ENCODE data around the gene BABAM2.

The BABAM2 gene

DNA sequence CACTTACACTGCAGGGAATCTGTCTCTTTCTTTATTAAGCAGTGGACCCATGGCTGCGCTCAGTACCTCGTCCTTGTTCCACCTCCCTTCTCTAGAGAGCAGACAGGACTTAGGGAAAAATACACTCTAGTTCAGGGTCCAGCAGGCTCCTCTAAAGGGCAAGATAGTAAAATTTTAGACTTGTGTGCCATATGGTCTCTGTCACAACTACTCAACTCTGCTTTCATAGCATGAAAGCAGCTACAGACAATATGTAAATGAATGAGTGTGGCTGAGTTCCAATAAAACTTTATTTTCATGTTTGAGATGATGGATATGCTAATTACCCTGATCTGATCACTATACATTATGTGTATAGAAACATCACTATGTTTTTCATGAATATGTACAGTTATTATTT, 163.1 kb downstream of the BABAM2 start:
- no peaks in the 10 kb centered on the region for H3F3A ChIP-seq (ENCODE audit: insufficient read depth, low read length)
- no peaks in the 10 kb centered on the region for H3K9me2 ChIP-seq (replicated peaks; ENCODE audit: insufficient read depth, low read length)
- no peaks in the 10 kb centered on the region for H3K79me2 ChIP-seq (ENCODE audit: low read length)
- no peaks in the 10 kb centered on the region for H4K20me1 ChIP-seq (ENCODE audit: insufficient read depth, low read length)
- H3K27me3 ChIP-seq (replicated peaks; ENCODE audit: insufficient read depth, low read length), result no peaks in the 10 kb centered on the region
- H3K4me1 ChIP-seq (ENCODE audit: low read length), result no peaks in the 10 kb centered on the region
- no peaks in the 10 kb centered on the region for H3K36me3 ChIP-seq (replicated peaks; ENCODE audit: insufficient read depth, low read length)
- no peak overlapping the region for H3K4me2 ChIP-seq (ENCODE audit: low read depth, low read length)
- DNase-seq, result no peak
- no peaks in the 10 kb centered on the region for H3K9me3 ChIP-seq (replicated peaks; ENCODE audit: insufficient read depth, low read length)
- no peak overlapping the region for H3K27ac ChIP-seq (ENCODE audit: low read length)
- H2AFZ ChIP-seq (ENCODE audit: low read length), result no peak overlapping the region
- H3K9ac ChIP-seq (ENCODE audit: low read length), result no peak overlapping the region
- TF ChIP-seq EZH2phosphoT487 (IDR thresholded peaks at IDR 0.05; ENCODE audit: low read length) (no peak), EZH2 (optimal IDR thresholded peaks at IDR 0.05; ENCODE audit: low read depth, low read length) (no peak)
- TF ChIP-seq, protein P1, sequence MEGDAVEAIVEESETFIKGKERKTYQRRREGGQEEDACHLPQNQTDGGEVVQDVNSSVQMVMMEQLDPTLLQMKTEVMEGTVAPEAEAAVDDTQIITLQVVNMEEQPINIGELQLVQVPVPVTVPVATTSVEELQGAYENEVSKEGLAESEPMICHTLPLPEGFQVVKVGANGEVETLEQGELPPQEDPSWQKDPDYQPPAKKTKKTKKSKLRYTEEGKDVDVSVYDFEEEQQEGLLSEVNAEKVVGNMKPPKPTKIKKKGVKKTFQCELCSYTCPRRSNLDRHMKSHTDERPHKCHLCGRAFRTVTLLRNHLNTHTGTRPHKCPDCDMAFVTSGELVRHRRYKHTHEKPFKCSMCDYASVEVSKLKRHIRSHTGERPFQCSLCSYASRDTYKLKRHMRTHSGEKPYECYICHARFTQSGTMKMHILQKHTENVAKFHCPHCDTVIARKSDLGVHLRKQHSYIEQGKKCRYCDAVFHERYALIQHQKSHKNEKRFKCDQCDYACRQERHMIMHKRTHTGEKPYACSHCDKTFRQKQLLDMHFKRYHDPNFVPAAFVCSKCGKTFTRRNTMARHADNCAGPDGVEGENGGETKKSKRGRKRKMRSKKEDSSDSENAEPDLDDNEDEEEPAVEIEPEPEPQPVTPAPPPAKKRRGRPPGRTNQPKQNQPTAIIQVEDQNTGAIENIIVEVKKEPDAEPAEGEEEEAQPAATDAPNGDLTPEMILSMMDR (IDR thresholded peaks at IDR 0.05; ENCODE audit: low read length), result no peak
- no peak overlapping the region for H3K4me3 ChIP-seq (ENCODE audit: low read length)

DNA sequence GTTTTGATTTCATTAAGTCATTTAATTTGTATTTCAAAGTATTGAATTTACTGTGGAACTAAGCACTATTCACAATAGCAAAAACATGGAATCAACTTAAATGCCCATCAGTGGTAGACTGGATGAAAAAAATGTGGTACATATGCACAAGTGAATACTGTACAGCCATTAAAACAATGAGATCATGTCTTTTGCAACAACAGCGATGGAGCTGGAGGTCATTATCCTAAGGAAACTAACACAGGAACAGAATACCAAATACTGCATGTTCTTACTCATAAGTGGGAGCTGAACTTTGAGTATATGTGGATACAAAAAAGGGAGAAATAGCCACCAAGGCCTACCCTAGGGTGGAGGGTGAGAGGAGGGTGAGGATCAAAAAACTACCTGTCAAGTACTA, 164.4 kb downstream of the BABAM2 start:
- no peaks in the 10 kb centered on the region for H3K36me3 ChIP-seq (replicated peaks; ENCODE audit: insufficient read depth, low read length)

DNA sequence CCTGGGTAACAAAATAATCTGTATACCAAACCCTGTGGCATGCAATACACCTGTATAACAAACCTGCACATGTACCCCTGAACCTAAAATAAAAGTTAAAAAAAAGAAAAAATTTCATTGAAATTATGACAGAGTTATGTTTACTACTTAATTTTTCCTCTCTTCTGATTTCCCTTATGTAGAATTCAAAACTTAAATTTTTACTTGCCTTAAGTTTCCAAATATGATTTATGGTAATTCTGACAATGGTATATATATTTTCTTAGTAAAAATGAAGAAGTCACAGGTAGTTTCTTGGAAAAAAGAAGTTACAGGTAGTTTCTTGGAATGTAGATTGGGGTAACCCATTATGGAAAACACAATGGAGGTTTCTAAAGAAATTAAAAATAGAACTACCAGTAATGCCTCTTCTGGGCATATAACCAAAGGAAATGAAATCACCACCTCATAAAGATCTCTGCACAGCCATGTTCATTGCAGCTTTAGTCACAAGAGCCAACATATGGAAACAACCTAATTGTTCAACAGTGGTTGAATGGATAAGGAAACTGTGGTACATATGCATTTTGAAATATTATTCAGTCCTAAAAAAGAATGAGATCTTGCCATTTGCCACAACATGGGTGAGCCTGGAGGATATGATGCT, 164.9 kb downstream of the BABAM2 start:
- TF ChIP-seq EZH2phosphoT487 (IDR thresholded peaks at IDR 0.05; ENCODE audit: low read length), result no peak
- TF ChIP-seq, protein P1 (IDR thresholded peaks at IDR 0.05; ENCODE audit: low read length), result no peak
- no peak for TF ChIP-seq EZH2 (optimal IDR thresholded peaks at IDR 0.05; ENCODE audit: low read depth, low read length)
- H3K27ac ChIP-seq (ENCODE audit: low read length), result no peak overlapping the region
- no peaks in the 10 kb centered on the region for H3K9me2 ChIP-seq (replicated peaks; ENCODE audit: insufficient read depth, low read length)
- H3K4me3 ChIP-seq (ENCODE audit: low read length), result no peak overlapping the region
- no peaks in the 10 kb centered on the region for H3K36me3 ChIP-seq (replicated peaks; ENCODE audit: insufficient read depth, low read length)
- H3K9me3 ChIP-seq (replicated peaks; ENCODE audit: insufficient read depth, low read length), result no peaks in the 10 kb centered on the region
- H2AFZ ChIP-seq (ENCODE audit: low read length), result no peak overlapping the region
- no peaks in the 10 kb centered on the region for H4K20me1 ChIP-seq (ENCODE audit: insufficient read depth, low read length)
- H3K4me1 ChIP-seq (ENCODE audit: low read length), result no peaks in the 10 kb centered on the region
- DNase-seq, result no peak
- H3K79me2 ChIP-seq (ENCODE audit: low read length), result no peaks in the 10 kb centered on the region
- H3K9ac ChIP-seq (ENCODE audit: low read length), result no peak overlapping the region
- H3F3A ChIP-seq (ENCODE audit: insufficient read depth, low read length), result no peaks in the 10 kb centered on the region
- H3K4me2 ChIP-seq (ENCODE audit: low read depth, low read length), result no peak overlapping the region
- H3K27me3 ChIP-seq (replicated peaks; ENCODE audit: insufficient read depth, low read length), result no peaks in the 10 kb centered on the region

More for the DNA sequence above, 164.4 kb downstream of the BABAM2 start:
- Histone ChIP-seq H4K20me1 (ENCODE audit: insufficient read depth, low read length) (no peaks in the 10 kb centered on the region), H3K9ac (ENCODE audit: low read length) (no peak overlapping the region), H3K9me2 (replicated peaks; ENCODE audit: insufficient read depth, low read length) (no peaks in the 10 kb centered on the region), H3K4me3 (ENCODE audit: low read length) (no peak overlapping the region), H3K79me2 (ENCODE audit: low read length) (no peaks in the 10 kb centered on the region), H3K4me1 (ENCODE audit: low read length) (no peaks in the 10 kb centered on the region), H3K4me2 (ENCODE audit: low read depth, low read length) (no peak overlapping the region), H2AFZ (ENCODE audit: low read length) (no peak overlapping the region), H3K9me3 (replicated peaks; ENCODE audit: insufficient read depth, low read length) (no peaks in the 10 kb centered on the region), H3K27ac (ENCODE audit: low read length) (no peak overlapping the region), H3F3A (ENCODE audit: insufficient read depth, low read length) (no peaks in the 10 kb centered on the region), H3K27me3 (replicated peaks; ENCODE audit: insufficient read depth, low read length) (no peaks in the 10 kb centered on the region)
- TF ChIP-seq, protein P1 (IDR thresholded peaks at IDR 0.05; ENCODE audit: low read length), result no peak
- no peak for TF ChIP-seq EZH2 (optimal IDR thresholded peaks at IDR 0.05; ENCODE audit: low read depth, low read length)
- DNase-seq, result no peak
